Peyer's patch (tissue), 4 donors: ENCODE results near the gene LOC101059915. TPM values are rescaled to one million over a fixed set of nuclear protein-coding genes. Genes with fewer than 3 reads are reported as not detected.
"Not testable (repeated sequence)": the region's sequence is repeated elsewhere in the genome, so short reads cannot be mapped to it uniquely, and the experiment has no call there.

ENCODE experiments used
- DNase-seq, 3 donors: peaks; one replicate each; pipeline ENCODE4 v3.0.0-alpha.2; 2017 to 2019
- H3K27ac ChIP-seq, 4 donors: fragments of 200-600 bp; sonication (generic); one replicate each; pipeline ENCODE4 v1.5.1; 2016 to 2019
- H3K27me3 ChIP-seq, 2 donors: fragments of 200-600 bp; sonication (generic); one replicate each; pipeline ENCODE4 v1.5.1; 2019
- H3K36me3 ChIP-seq, 3 donors: fragments of 200-600 bp; sonication (generic); one replicate each; pipeline ENCODE4 v1.5.1; 2016 to 2019
- H3K4me1 ChIP-seq, 4 donors: fragments of 200-600 bp; sonication (generic); one replicate each; pipeline ENCODE4 v1.5.1; 2016 to 2019
- H3K4me3 ChIP-seq, 4 donors: fragments of 200-600 bp; sonication (generic); 1 replicate in 3 of 4; 2 replicates in 1 of 4; pipeline ENCODE4 v1.5.1; 2016 to 2019; ENCODE audit warnings: mild to moderate bottlenecking in 1 of 4
- H3K9me3 ChIP-seq, 4 donors: fragments of 200-600 bp; sonication (generic); one replicate each; pipeline ENCODE4 v1.5.1; 2016 to 2019; ENCODE audit warnings: mild to moderate bottlenecking in 1 of 4
- small RNA-seq, 2 donors: library from RNA; depleted of rRNA; stranded (forward); fragments of <200 nt; gene quantifications; one replicate each; pipeline ENCODE3, GENCODE V24; 2016
- total RNA-seq, 4 donors: library from RNA; depleted of rRNA; stranded (reverse); fragments of >200 nt; gene quantifications; one replicate each; pipeline ENCODE4 v1.1.0, GENCODE V29; 2016

The LOC101059915 gene

DNA sequence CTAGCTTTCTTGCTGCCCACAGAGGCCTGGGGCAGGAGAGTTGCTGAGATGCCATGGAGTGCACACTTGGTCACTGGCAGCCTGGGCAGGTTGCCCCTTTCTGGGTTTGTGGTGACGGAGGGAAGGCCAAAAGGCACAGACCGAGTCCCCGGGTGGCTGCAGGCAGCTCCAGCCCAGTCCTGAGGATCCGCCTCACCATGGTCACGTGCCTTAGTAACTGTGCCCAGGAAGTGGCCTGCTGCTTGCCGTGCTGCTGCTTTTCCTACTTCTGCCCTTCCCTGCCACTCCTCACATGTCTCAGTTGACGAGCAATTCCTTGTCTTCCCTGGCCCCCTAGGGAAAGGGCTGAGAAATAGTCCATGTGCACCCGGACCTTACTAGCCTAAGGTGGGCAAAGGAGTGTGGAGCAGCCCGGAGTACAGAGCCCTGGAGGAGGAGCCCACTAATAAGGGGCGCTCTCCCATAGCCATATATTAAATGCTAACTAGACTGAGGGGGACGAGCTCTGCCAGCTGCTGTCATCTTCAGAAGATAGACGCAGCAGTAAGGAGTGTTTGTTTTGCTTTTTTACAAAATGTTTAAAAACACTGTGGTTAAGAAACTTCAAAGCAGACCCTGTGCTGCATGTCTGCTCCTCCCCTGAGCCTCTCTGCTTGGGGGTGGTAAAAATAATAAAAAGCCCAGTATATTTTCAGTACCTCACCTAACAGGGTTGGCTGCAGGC lies 31.1 kb downstream of the LOC101059915 start:
- not testable (repeated sequence) for DNase-seq, H3K36me3 ChIP-seq, H3K27me3 ChIP-seq, H3K27ac ChIP-seq, H3K4me1 ChIP-seq, H3K9me3 ChIP-seq, H3K4me3 ChIP-seq

DNA sequence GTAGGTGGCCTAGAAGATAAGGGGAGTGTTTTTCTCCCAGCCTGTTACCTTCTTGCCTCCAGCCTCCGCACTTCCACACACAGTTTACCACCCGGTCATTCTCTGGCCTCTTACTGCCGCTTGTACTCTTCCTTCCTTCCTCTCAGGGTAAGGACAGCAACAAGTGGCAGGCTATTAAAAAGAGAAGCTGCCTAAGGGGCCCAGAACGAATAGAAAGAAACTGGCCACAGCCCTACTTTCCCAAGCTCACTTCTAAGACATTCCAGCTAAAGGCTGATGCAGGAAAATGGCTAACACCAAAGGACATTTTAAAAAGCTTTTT lies 31.6 kb downstream of the LOC101059915 start:
- not testable (repeated sequence) for H3K36me3 ChIP-seq, H3K4me1 ChIP-seq, DNase-seq, H3K9me3 ChIP-seq, H3K4me3 ChIP-seq, H3K27ac ChIP-seq, H3K27me3 ChIP-seq

DNA sequence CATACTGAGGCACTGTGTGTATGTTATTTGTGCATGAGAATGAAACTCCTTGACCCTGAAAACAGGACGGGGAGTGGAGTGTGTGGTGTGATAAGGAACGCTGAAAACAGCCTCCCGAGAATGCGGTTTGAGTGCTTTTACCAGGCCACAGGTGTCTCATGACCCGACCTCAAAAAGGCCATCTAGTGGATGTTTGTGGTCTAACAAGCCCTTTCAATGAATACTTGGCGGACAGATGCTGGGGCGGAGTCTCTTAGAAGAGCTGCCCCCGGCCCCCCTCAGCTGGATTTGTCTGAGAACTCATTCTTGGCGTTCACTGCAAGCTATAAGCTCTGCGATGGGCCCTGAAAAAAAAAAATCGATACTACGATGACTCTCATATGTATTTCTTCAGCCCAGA lies 35.5 kb downstream of the LOC101059915 start:
- H3K4me1 ChIP-seq, H3K9me3 ChIP-seq, H3K27me3 ChIP-seq, DNase-seq, H3K4me3 ChIP-seq, H3K27ac ChIP-seq, H3K36me3 ChIP-seq: not testable (repeated sequence)

DNA sequence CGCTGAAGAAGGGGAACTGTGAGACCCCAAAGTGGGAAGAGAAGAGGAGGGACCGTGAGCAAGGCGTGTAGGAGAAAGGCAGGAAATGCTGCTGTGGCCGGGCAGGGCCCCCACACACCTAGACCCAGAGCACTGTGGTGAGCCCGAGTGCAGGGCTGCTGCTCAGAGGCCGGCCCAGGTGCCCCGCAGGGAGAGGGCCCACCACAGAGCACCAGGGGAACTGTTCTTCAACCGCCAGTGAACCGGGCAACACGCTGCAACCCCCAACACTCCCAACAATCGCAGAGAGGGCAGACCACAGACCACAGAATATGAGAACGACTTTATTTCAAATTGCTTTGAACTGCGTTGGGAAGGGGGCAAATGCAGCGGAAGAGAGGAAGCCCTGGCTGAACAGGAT lies 46.7 kb downstream of the LOC101059915 start:
- not testable (repeated sequence) for H3K27ac ChIP-seq, H3K4me1 ChIP-seq, H3K27me3 ChIP-seq, DNase-seq, H3K36me3 ChIP-seq, H3K9me3 ChIP-seq, H3K4me3 ChIP-seq

DNA sequence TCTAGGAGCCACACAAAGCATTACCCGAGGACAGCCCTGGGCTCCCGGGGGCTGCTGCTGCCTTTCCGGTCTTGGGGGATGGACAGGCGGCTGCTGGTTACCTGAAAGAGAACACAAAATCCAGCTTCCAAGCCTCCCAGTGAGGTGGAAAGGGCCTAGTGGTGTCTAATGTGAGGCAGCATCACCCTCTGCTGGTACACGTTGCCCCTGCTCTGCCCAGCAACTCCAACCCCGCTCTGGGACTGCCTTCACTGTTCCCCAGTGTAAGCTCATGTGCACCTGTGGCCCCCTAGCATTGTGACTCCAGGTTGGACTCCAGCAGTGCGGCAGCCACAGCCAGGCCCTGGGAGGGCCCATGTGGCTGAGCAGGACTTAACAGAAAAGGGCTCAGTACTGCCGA lies 48.2 kb downstream of the LOC101059915 start:
- H3K9me3 ChIP-seq, H3K4me3 ChIP-seq, DNase-seq, H3K27me3 ChIP-seq, H3K4me1 ChIP-seq, H3K27ac ChIP-seq, H3K36me3 ChIP-seq: not testable (repeated sequence)

DNA sequence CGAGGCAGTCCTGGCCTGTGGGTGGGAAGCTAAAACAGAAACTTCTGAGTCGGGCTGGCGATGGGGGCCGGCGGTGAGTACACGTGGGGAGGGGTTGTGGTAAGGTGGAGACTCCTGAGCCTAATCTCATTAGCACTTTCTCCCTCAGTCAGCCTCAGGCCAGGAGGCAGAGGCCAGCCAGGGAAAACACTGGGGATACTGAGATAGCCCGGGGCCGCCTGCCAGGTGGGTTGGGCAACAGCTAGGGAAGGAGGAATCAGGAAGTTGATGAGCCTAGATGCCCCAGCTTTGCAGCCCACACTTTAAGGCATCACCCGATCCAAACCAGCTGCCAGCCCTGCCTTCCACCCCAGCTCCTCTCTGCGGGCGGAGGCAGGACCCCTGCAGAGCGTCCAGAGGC lies 49.0 kb downstream of the LOC101059915 start:
- not testable (repeated sequence) for H3K4me1 ChIP-seq, H3K27ac ChIP-seq, H3K4me3 ChIP-seq, H3K36me3 ChIP-seq, H3K9me3 ChIP-seq, DNase-seq, H3K27me3 ChIP-seq

DNA sequence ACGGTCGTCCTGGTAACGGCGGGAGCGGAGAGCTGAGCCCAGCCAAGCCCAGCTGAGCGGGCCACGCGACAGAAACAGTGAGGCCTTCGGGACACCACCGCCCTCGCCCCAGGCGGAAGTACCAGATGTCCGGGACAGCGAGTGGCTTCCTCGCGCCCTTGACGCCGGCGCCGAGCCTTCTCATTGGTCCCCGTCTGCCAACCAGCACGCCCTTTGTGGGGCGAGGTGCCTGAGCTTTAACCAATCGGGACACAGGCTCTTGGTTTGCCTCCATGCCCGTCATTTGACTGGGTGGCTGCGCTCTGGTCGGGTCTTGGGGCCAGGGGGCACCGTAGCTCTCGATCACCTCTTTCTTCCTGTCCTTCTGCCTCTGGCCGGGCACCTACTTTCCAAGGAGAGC lies 50.8 kb downstream of the LOC101059915 start, which contains the start of gene CXorf49:
Gene CXorf49, minus strand, starts transcription at position 101 of the 400 bp plus-strand sequence. CDS start 134 bp downstream, outside the sequence.
- not testable (repeated sequence) for H3K36me3 ChIP-seq, DNase-seq, H3K4me3 ChIP-seq, H3K27ac ChIP-seq, H3K27me3 ChIP-seq, H3K9me3 ChIP-seq, H3K4me1 ChIP-seq

DNA sequence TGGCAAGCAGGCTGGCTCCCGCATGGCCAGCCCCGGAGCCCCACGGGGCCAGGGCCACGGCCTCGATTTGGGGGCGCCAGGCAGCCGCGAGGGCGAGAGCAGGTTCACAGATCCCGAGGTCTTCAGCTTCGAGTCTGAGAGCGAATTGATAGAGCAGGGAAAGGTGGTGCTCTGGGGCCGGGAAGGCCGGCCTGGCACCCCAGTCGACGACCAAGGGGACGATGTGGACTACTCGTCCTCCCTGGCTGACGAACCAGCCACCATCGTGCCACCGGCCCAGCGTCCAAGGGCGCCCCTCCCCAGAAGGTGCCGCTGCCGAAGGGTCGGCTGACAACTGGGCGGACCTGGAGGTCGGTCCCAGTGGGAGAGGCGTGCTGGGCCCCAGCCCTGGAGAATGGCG lies 51.8 kb downstream of the LOC101059915 start:
- DNase-seq = not testable (repeated sequence)

DNA sequence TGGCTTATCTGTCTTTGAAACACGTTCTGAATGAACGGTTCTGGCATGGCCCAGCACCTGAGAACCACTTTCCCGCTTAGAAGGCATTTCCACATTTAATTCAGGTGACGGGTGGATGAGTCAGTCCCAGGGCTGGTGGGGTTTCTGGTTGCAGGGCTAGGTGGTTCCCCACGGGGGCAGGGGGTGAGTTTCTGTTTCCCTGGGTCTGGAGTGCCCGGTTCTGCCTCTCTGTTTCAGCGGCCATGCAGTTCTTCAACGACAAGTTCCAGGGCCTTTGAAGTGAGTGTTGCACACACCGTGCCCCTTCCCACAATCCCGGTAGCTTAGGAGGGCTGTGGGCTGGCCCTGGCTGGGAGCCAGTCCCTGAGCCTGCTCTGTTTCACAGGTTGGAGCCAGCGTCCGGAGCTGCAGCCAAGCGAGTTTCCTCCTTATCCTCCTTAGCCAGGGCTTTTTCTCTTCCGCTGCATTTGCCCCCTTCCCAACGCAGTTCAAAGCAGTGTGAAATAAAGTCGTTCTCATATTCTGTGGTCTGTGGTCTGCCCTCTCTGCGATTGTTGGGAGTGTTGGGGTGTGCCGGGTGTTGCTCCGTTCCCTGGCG lies 53.0 kb downstream of the LOC101059915 start:
- H3K9me3 ChIP-seq, H3K4me1 ChIP-seq, H3K27ac ChIP-seq, DNase-seq, H3K27me3 ChIP-seq, H3K36me3 ChIP-seq, H3K4me3 ChIP-seq: not testable (repeated sequence)

More for the DNA sequence above, 51.8 kb downstream of the LOC101059915 start:
- not testable (repeated sequence) for H3K4me1 ChIP-seq, H3K9me3 ChIP-seq, H3K4me3 ChIP-seq, H3K36me3 ChIP-seq, H3K27me3 ChIP-seq, H3K27ac ChIP-seq

Small RNA genes lying within 50 kb of the gene (small RNA-seq; reads per million reads assigned to genes)
- gene BX276092.4 = 0 reads per million in 2 donors

Other genes with a start within 250 kb of the LOC101059915 start
- 100 to 1,000 TPM; 118 to 297 (median 183) TPM for gene OGT, start 134.4 kb upstream of the LOC101059915 start, total RNA-seq
- gene GCNA, start 89.1 kb upstream of the LOC101059915 start, total RNA-seq = 10 to 100 TPM in 1 of 4 donors, 1 to 10 TPM in 3; 3.0 to 15.7 (median 4.9) TPM
- gene CXCR3, start 49.0 kb upstream of the LOC101059915 start, total RNA-seq = 1 to 10 TPM in 3 of 4 donors, not detected in 1; 4.4 to 9.2 (median 8.4) TPM
- gene CXorf49, start 50.7 kb downstream of the LOC101059915 start, total RNA-seq = not detected
- gene CXorf49B, start 95.8 kb downstream of the LOC101059915 start, total RNA-seq = not detected
- 1 to 10 TPM in 3 of 4 donors, under 1 TPM in 1; 0.53 to 2.9 (median 2.2) TPM for gene NHSL2, start 243.3 kb downstream of the LOC101059915 start, total RNA-seq